ENCODE data around the gene CADM1.

Gene CADM1

DNA sequence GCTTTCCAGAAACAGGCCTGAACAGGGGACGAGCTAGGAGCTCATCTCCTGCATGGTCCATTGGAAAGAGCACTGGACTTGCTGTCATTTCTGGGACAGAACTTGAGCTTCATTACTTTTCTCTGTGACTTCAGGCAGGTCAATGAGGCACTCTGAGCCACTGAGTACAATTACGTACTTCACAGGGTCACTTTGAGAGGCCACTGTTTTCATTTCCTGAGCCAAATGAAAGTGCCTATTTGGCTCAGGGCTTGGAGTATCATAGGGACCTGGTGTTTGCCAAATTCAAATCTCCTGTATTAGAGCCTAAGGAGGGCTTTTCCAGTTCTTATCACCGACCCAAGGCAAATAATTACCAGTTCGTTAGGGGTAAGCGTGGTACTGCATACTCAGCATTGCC, 319.3 kb downstream of the CADM1 start:
- no peaks in the 10 kb centered on the region for H3K36me3 ChIP-seq
- no peak overlapping the region for H3K4me3 ChIP-seq (ENCODE audit: low read depth in 1 of 2, low read length in 1 of 2)
- TF ChIP-seq, protein P1, sequence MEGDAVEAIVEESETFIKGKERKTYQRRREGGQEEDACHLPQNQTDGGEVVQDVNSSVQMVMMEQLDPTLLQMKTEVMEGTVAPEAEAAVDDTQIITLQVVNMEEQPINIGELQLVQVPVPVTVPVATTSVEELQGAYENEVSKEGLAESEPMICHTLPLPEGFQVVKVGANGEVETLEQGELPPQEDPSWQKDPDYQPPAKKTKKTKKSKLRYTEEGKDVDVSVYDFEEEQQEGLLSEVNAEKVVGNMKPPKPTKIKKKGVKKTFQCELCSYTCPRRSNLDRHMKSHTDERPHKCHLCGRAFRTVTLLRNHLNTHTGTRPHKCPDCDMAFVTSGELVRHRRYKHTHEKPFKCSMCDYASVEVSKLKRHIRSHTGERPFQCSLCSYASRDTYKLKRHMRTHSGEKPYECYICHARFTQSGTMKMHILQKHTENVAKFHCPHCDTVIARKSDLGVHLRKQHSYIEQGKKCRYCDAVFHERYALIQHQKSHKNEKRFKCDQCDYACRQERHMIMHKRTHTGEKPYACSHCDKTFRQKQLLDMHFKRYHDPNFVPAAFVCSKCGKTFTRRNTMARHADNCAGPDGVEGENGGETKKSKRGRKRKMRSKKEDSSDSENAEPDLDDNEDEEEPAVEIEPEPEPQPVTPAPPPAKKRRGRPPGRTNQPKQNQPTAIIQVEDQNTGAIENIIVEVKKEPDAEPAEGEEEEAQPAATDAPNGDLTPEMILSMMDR (IDR thresholded peaks at IDR 0.05), result no peak
- no peaks in the 10 kb centered on the region for H3K27me3 ChIP-seq
- no peaks in the 10 kb centered on the region for H3K9me3 ChIP-seq
- H3K4me1 ChIP-seq (ENCODE audit: control insufficient read depth in 1 of 2, insufficient read depth in 1 of 2, low read depth in 1 of 2, low read length in 1 of 2), result no peaks in the 10 kb centered on the region
- H3K27ac ChIP-seq, result no peak overlapping the region

DNA sequence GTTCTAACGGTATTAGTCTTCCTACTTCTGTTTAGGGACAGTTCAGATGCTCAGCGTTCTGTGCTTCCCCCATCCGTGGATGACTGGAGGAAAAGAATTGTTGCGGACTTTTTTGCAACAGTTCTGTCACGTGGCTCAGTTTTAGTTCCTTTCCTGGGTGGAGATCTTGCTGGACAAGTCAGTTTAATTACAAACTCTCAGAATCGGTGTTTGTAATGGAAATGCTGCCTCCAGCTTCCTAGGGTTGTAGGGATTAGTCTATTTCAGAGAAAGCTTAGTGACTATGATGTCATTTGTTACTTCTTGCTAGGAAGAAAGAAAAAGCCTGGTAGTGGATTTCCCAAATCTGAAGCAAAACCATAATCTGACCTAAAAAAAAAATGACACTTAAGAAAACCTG, 320.4 kb downstream of the CADM1 start:
- Histone ChIP-seq H3K27ac (no peak overlapping the region), H3K27me3 (no peaks in the 10 kb centered on the region), H3K4me3 (ENCODE audit: low read depth in 1 of 2, low read length in 1 of 2) (no peak overlapping the region), H3K36me3 (no peaks in the 10 kb centered on the region), H3K9me3 (no peaks in the 10 kb centered on the region), H3K4me1 (ENCODE audit: control insufficient read depth in 1 of 2, insufficient read depth in 1 of 2, low read depth in 1 of 2, low read length in 1 of 2) (no peaks in the 10 kb centered on the region)
- TF ChIP-seq, protein P1 (IDR thresholded peaks at IDR 0.05), result no peak

DNA sequence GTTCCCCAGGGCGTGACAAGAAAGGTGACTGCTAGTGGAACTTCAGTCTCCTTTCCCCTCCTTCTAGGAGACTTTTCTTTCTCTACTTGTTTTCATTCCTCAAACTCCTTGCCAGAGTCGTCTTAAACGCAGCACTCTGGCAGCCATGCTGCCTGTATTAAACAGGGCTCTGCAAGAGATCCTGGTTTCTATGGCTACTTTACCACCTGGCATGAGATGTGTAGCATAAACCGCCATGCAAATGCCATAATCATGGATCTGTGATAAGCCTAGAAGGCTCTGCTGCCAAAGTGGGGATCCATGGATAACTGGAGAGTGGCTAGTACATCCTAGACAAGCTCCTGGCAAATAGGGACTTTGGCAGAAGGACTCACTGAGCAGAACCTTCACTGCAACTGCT, 321.1 kb downstream of the CADM1 start:
- TF ChIP-seq, protein P1 (IDR thresholded peaks at IDR 0.05), result no peak
- no peak overlapping the region for H3K27ac ChIP-seq
- H3K27me3 ChIP-seq, result no peaks in the 10 kb centered on the region
- no peaks in the 10 kb centered on the region for H3K4me1 ChIP-seq (ENCODE audit: control insufficient read depth in 1 of 2, insufficient read depth in 1 of 2, low read depth in 1 of 2, low read length in 1 of 2)
- H3K36me3 ChIP-seq, result no peaks in the 10 kb centered on the region
- H3K9me3 ChIP-seq, result no peaks in the 10 kb centered on the region
- no peak overlapping the region for H3K4me3 ChIP-seq (ENCODE audit: low read depth in 1 of 2, low read length in 1 of 2)

DNA sequence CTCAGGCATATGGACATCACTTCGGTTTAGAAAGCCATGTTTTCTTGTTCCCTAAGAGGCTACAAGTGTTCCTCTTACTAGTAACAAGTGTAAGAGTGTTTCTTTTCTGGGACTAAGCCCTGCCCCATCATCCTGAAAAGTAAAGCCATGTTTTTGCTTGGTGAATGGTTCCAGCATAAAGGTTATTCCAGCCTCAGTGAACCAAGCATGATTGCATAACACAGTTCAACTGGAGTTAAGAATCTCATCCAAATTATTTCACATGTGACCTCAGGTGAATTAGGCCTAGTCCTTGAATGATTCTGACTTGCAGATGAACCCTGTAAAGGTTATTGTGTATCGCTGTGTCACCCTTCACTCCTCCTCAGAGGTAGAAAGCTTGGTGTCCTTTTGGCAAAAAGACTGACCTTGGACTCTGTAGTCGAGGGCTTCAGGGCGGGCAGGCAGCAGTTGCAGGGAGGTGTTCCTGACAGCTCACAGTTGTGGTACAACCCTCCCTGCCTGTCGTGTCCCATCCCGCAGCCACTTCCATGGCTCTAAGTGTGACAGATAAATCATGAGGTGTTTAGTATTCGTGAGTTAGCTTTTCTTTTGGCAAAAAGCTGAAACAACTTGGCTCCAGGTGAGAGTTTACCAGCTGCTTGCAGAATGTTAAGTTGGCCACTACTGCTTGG, 321.8 kb downstream of the CADM1 start:
- Histone ChIP-seq H3K4me3 (ENCODE audit: low read depth in 1 of 2, low read length in 1 of 2) (no peak overlapping the region), H3K9me3 (no peaks in the 10 kb centered on the region), H3K36me3 (no peaks in the 10 kb centered on the region), H3K27me3 (no peaks in the 10 kb centered on the region), H3K27ac (no peak overlapping the region), H3K4me1 (ENCODE audit: control insufficient read depth in 1 of 2, insufficient read depth in 1 of 2, low read depth in 1 of 2, low read length in 1 of 2) (no peaks in the 10 kb centered on the region)
- TF ChIP-seq, protein P1 (IDR thresholded peaks at IDR 0.05), result no peak

DNA sequence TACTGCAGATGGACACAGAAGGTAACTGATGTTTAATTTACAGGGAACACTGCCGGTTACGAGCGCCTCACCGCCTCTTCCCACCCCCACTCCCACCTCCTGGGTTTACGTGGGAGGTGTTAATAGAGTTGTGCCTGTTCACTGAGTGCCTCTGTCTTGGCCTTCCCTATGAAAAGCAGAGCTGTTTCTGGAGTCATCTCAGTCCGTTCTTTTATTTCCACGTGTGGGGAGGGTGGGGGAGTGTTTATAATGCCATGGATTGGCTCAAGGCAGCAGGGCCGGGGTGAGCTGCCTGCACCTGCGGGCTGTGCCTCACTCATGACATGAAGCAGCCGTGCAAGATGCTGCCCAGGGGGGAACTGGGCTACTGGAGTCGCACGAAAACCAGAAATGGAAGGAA, 322.7 kb downstream of the CADM1 start:
- Histone ChIP-seq H3K27me3 (no peaks in the 10 kb centered on the region), H3K36me3 (no peaks in the 10 kb centered on the region), H3K9me3 (no peaks in the 10 kb centered on the region), H3K4me3 (ENCODE audit: low read depth in 1 of 2, low read length in 1 of 2) (no peak overlapping the region), H3K27ac (no peak overlapping the region), H3K4me1 (ENCODE audit: control insufficient read depth in 1 of 2, insufficient read depth in 1 of 2, low read depth in 1 of 2, low read length in 1 of 2) (no peaks in the 10 kb centered on the region)
- TF ChIP-seq, protein P1 (IDR thresholded peaks at IDR 0.05), result no peak
